ENCODE data around the gene PMAIP1. TPM values are rescaled to one million over a fixed set of nuclear protein-coding genes. Genes with fewer than 3 reads are reported as not detected.

The PMAIP1 gene
- total RNA-seq, 4 donors from 2014 or later: 0.94 to 2.5 (median 1.4) TPM; not detected in 1

- DNase-seq: no peak
- Histone ChIP-seq H3K27me3 (no peaks in the 10 kb centered on the region), H3K36me3 (no peaks in the 10 kb centered on the region), H3K4me3 (no peak overlapping the region), H3K27ac (no peak overlapping the region), H3K4me1 (no peaks in the 10 kb centered on the region), H3K9me3 (no peaks in the 10 kb centered on the region)
- no peak for TF ChIP-seq CTCF (IDR thresholded peaks at IDR 0.05)
- TF ChIP-seq POLR2A (IDR thresholded peaks at IDR 0.05): no peak
Observed at GRCh38 chr18:59952283-59953007, 52.6 kb downstream of the PMAIP1 start.

Other genes starting within 250 kb of the PMAIP1 start
- 1 to 10 TPM in 3 of 4 donors, under 1 TPM in 1; 0.18 to 2.8 (median 1.6) TPM for gene CCBE1, start 202.6 kb upstream of the PMAIP1 start, total RNA-seq